ENCODE results near the gene RIC8B. TPM values are rescaled to one million over a fixed set of nuclear protein-coding genes. Genes with fewer than 3 reads are reported as not detected.

Gene RIC8B
- polyA plus RNA-seq, 3 donors: 2.7 to 3.8 (median 2.7) TPM

DNA sequence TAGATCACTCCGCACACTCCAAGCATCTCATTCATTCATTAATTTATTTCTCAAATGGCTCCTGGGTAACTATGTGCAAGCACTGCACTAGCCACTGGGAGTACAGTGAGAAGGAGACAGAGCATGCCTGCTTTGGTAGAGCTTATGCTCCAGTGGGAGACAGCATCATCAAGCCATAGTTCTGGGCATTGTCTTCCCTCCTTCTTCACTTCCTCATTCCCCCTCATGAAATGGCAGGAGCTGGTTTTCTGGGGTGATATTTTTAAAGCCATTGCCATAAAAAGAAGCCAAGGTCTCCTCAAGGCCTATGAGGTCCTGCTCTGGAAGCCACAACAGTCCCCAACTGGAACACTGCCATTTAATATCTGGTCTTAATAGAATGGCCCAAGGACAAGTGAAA, 20.2 kb upstream of the RIC8B start:
- peaks cover under 1% of the 10 kb centered on the region in 2 donors for H3K4me1 ChIP-seq (ENCODE audit: control insufficient read depth in 1 of 2, insufficient read depth in 2 of 2, low read length in 2 of 2)
- H3K4me2 ChIP-seq (replicated peaks; ENCODE audit: extremely low read depth, low read length, poor library complexity, severe bottlenecking): no peak overlapping the region
- H3K27me3 ChIP-seq (ENCODE audit: control insufficient read depth in 2 of 2, insufficient read depth in 2 of 2, low read length in 2 of 2): no peaks in the 10 kb centered on the region
- H3K9me3 ChIP-seq (replicated peaks in 1 of 2; ENCODE audit: control insufficient read depth in 1 of 2, insufficient read depth in 1 of 2, low read length in 2 of 2): peaks cover 0 to 6% of the 10 kb centered on the region in 2 donors
- H3K4me3 ChIP-seq (replicated peaks in 1 of 3; ENCODE audit: low read depth in 2 of 3, low read length in 3 of 3): no peak overlapping the region
- Mint-ChIP-seq H3K9me3 (peaks cover 0 to 12% (median 8%) of the 10 kb centered on the region in 7 donors), H3K27ac (peak overlapping the region in 1 of 7 donors; percentile 27), H3K27me3 (ENCODE audit: low read depth in 3 of 3) (peaks cover 4 to 10% (median 8%) of the 10 kb centered on the region in 3 donors), H3K4me1 (peaks cover 2% of the 10 kb centered on the region), H3K36me3 (no peaks in the 10 kb centered on the region), H3K4me3 (no peak overlapping the region)
- no peaks in the 10 kb centered on the region for H3K79me2 ChIP-seq (ENCODE audit: insufficient read depth, low read length)
- no peak for DNase-seq
- H4K20me1 ChIP-seq (ENCODE audit: insufficient read depth, low read length): no peaks in the 10 kb centered on the region
- no peak overlapping the region for H3K27ac ChIP-seq (ENCODE audit: low read depth in 1 of 2, low read length in 2 of 2)
- H3K36me3 ChIP-seq (replicated peaks in 1 of 2; ENCODE audit: control insufficient read depth in 1 of 2, insufficient read depth in 2 of 2, low read length in 2 of 2): no peaks in the 10 kb centered on the region
- intact Hi-C loops (cut with micrococcal nuclease): no loop called here
- TF ChIP-seq, protein P1, sequence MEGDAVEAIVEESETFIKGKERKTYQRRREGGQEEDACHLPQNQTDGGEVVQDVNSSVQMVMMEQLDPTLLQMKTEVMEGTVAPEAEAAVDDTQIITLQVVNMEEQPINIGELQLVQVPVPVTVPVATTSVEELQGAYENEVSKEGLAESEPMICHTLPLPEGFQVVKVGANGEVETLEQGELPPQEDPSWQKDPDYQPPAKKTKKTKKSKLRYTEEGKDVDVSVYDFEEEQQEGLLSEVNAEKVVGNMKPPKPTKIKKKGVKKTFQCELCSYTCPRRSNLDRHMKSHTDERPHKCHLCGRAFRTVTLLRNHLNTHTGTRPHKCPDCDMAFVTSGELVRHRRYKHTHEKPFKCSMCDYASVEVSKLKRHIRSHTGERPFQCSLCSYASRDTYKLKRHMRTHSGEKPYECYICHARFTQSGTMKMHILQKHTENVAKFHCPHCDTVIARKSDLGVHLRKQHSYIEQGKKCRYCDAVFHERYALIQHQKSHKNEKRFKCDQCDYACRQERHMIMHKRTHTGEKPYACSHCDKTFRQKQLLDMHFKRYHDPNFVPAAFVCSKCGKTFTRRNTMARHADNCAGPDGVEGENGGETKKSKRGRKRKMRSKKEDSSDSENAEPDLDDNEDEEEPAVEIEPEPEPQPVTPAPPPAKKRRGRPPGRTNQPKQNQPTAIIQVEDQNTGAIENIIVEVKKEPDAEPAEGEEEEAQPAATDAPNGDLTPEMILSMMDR (IDR thresholded peaks at IDR 0.05): no peak
- no CpG with 5 or more reads among the region's 1 CpG for WGBS (ENCODE audit: insufficient coverage)
- no peak overlapping the region for H3K9ac ChIP-seq (ENCODE audit: insufficient read depth, low read length, poor library complexity, severe bottlenecking)
- no peak overlapping the region for H2AFZ ChIP-seq (ENCODE audit: insufficient read depth, low read depth, low read length, poor library complexity, severe bottlenecking)

DNA sequence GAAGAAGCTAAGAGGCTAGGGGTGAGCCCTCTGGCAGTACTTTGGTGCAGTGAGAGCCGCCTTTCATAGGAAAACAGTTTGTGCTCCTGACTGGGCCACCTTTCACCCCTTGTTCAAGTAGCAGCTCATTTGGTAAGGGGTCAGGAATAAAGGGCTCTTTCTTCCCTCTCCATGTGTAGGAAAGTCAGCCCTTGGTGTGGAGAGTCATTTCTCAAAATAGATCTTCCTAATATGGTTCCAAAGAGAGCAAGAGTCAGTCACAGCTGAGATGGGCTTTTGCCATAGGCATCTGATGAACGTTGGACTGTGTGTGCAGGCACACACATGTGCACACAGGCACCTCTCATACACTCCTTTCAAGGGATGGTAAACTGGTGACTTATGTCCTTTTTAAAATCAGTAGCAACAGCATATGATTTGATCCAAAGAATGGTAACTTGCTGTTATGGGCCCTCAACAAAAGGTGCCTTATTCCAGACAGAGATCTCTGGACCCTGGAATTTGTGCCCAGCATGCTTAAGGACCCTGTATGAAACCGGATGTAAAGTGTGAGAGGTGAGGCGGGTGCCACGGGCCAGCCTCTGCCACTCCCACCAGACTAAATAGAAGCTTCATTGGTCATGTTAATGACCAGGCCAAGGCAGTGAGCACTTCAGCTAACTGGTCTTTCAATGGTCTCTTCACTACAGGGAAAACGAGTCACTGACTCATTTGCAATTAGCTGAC, 16.7 kb upstream of the RIC8B start:
- peaks cover 14% of the 10 kb centered on the region for H3K4me1 Mint-ChIP-seq
- TF ChIP-seq, protein P1 (IDR thresholded peaks at IDR 0.05): no peak
- peaks cover 4 to 13% (median 8%) of the 10 kb centered on the region in 3 donors for H3K27me3 Mint-ChIP-seq (ENCODE audit: low read depth in 3 of 3)
- H2AFZ ChIP-seq (ENCODE audit: insufficient read depth, low read depth, low read length, poor library complexity, severe bottlenecking): no peak overlapping the region
- H3K36me3 Mint-ChIP-seq: no peaks in the 10 kb centered on the region
- no peak overlapping the region for H3K27ac ChIP-seq (ENCODE audit: low read depth in 1 of 2, low read length in 2 of 2)
- no peaks in the 10 kb centered on the region for H3K27me3 ChIP-seq (ENCODE audit: control insufficient read depth in 2 of 2, insufficient read depth in 2 of 2, low read length in 2 of 2)
- H3K4me3 ChIP-seq (replicated peaks in 1 of 3; ENCODE audit: low read depth in 2 of 3, low read length in 3 of 3): no peak overlapping the region
- WGBS (ENCODE audit: insufficient coverage): no CpG with 5 or more reads among the region's 6 CpGs
- intact Hi-C loops (cut with micrococcal nuclease): no loop called here
- peaks cover 0 to 7% (median 2%) of the 10 kb centered on the region in 7 donors for H3K9me3 Mint-ChIP-seq
- no peaks in the 10 kb centered on the region for H3K36me3 ChIP-seq (replicated peaks in 1 of 2; ENCODE audit: control insufficient read depth in 1 of 2, insufficient read depth in 2 of 2, low read length in 2 of 2)
- no peaks in the 10 kb centered on the region for H3K79me2 ChIP-seq (ENCODE audit: insufficient read depth, low read length)
- H3K9ac ChIP-seq (ENCODE audit: insufficient read depth, low read length, poor library complexity, severe bottlenecking): no peak overlapping the region
- H4K20me1 ChIP-seq (ENCODE audit: insufficient read depth, low read length): no peaks in the 10 kb centered on the region
- peaks cover 12 to 13% of the 10 kb centered on the region in 2 donors for H3K4me1 ChIP-seq (ENCODE audit: control insufficient read depth in 1 of 2, insufficient read depth in 2 of 2, low read length in 2 of 2)
- no peak overlapping the region for H3K27ac Mint-ChIP-seq
- no peak overlapping the region for H3K4me3 Mint-ChIP-seq
- no peak overlapping the region for H3K4me2 ChIP-seq (replicated peaks; ENCODE audit: extremely low read depth, low read length, poor library complexity, severe bottlenecking)
- peaks cover 0 to under 1% of the 10 kb centered on the region in 2 donors for H3K9me3 ChIP-seq (replicated peaks in 1 of 2; ENCODE audit: control insufficient read depth in 1 of 2, insufficient read depth in 1 of 2, low read length in 2 of 2)
- DNase-seq: no peak

Data from CD14-positive monocyte (primary cell).